ENCODE measurements around the gene CYP2A7. TPM values are rescaled to one million over a fixed set of nuclear protein-coding genes. Genes with fewer than 3 reads are reported as not detected.
"Not testable (repeated sequence)": the region's sequence is repeated elsewhere in the genome, so short reads cannot be mapped to it uniquely, and the experiment has no call there.

The CYP2A7 gene
- total RNA-seq, 1 donor from 2014 or later, result not detected

- no peaks in the 10 kb centered on the region for H3K36me3 ChIP-seq (ENCODE audit: control insufficient read depth, insufficient read depth, low read length)
- TF ChIP-seq CTCF (IDR thresholded peaks at IDR 0.05; ENCODE audit: insufficient read depth, low read length, severe bottlenecking), result no peak
- DNase-seq (ENCODE audit: low read depth) (peak; percentile 1), FAIRE-seq (no peak)
- H3K4me3 ChIP-seq (ENCODE audit: low read depth, low read length), result no peak overlapping the region
- no peaks in the 10 kb centered on the region for H3K27me3 ChIP-seq (ENCODE audit: control insufficient read depth, insufficient read depth, low read length)
These were observed 7.3 kb upstream of the CYP2A7 start for GRCh38 chr19:40889366-40889765.

DNA sequence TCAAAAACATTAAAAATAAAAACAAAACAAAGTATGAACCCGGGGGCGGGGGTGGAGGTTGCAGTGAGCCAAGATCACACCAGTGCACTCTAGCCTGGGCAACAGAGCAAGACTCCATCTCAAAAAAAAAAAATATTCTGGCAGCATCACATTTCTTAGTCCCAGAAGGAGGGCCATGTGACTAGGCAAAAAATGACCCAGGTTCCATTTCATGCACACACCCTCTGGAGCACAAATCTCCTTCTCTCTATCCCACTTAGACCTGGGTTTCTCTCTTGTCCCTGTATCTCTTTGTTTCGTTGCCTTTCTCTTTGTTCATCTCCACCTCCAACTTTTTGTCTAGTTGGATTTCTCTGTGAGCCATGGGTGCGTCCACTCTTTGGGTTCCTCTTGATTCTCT is 6.2 kb upstream of the CYP2A7 start:
- DNase-seq (ENCODE audit: low read depth), result no peak
- TF ChIP-seq CTCF (IDR thresholded peaks at IDR 0.05; ENCODE audit: insufficient read depth, low read length, severe bottlenecking), result no peak
- Histone ChIP-seq H3K27me3 (ENCODE audit: control insufficient read depth, insufficient read depth, low read length) (no peaks in the 10 kb centered on the region), H3K4me3 (ENCODE audit: low read depth, low read length) (no peak overlapping the region), H3K36me3 (ENCODE audit: control insufficient read depth, insufficient read depth, low read length) (no peaks in the 10 kb centered on the region)
- FAIRE-seq, result no peak

GRCh38 chr19:40884187-40884931 is 2.3 kb upstream of the CYP2A7 start:
- not testable (repeated sequence) for H3K27me3 ChIP-seq (ENCODE audit: control insufficient read depth, insufficient read depth, low read length); FAIRE-seq; DNase-seq (ENCODE audit: low read depth); H3K36me3 ChIP-seq (ENCODE audit: control insufficient read depth, insufficient read depth, low read length); H3K4me3 ChIP-seq (ENCODE audit: low read depth, low read length)

DNA sequence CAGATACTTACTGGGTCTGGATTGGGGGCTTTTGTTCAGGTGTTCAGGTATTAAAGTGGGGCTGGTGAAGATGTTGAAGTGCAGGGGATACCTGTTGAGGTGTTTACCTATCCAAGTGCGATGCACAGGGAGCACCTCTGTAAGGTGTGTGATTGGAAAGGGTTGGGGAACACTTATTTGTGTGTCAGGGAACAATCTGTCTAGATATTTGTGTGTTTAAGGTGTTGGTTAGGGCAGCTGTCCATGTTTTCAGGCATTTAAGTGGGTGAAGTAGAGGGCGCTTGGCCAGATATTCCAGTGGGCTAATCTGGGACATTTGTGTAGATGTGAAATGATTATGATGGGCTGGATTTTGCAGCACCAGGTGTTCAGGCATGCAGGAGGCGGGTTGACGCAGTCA is 2.7 kb downstream of the CYP2A7 start:
- FAIRE-seq; H3K27me3 ChIP-seq (ENCODE audit: control insufficient read depth, insufficient read depth, low read length); H3K36me3 ChIP-seq (ENCODE audit: control insufficient read depth, insufficient read depth, low read length); H3K4me3 ChIP-seq (ENCODE audit: low read depth, low read length); DNase-seq (ENCODE audit: low read depth): not testable (repeated sequence)

GRCh38 chr19:40875526-40875951 is 6.5 kb downstream of the CYP2A7 start:
- H3K27me3 ChIP-seq (ENCODE audit: control insufficient read depth, insufficient read depth, low read length); H3K36me3 ChIP-seq (ENCODE audit: control insufficient read depth, insufficient read depth, low read length); FAIRE-seq; H3K4me3 ChIP-seq (ENCODE audit: low read depth, low read length): not testable (repeated sequence)
- peak; percentile 2 for DNase-seq (ENCODE audit: low read depth)

GRCh38 chr19:40874874-40875273 is 7.2 kb downstream of the CYP2A7 start:
- DNase-seq (ENCODE audit: low read depth); H3K36me3 ChIP-seq (ENCODE audit: control insufficient read depth, insufficient read depth, low read length); FAIRE-seq; H3K27me3 ChIP-seq (ENCODE audit: control insufficient read depth, insufficient read depth, low read length); H3K4me3 ChIP-seq (ENCODE audit: low read depth, low read length): not testable (repeated sequence)

- not testable (repeated sequence) for DNase-seq (ENCODE audit: low read depth); H3K4me3 ChIP-seq (ENCODE audit: low read depth, low read length); H3K27me3 ChIP-seq (ENCODE audit: control insufficient read depth, insufficient read depth, low read length); H3K36me3 ChIP-seq (ENCODE audit: control insufficient read depth, insufficient read depth, low read length); FAIRE-seq
These were observed 8.2 kb downstream of the CYP2A7 start for GRCh38 chr19:40873873-40874272.

- no peaks in the 10 kb centered on the region for H3K36me3 ChIP-seq (ENCODE audit: control insufficient read depth, insufficient read depth, low read length)
- TF ChIP-seq CTCF (IDR thresholded peaks at IDR 0.05; ENCODE audit: insufficient read depth, low read length, severe bottlenecking), result no peak
- H3K27me3 ChIP-seq (ENCODE audit: control insufficient read depth, insufficient read depth, low read length), result no peaks in the 10 kb centered on the region
- DNase-seq (ENCODE audit: low read depth) (no peak), FAIRE-seq (no peak)
- no peak overlapping the region for H3K4me3 ChIP-seq (ENCODE audit: low read depth, low read length)
These were observed 9.8 kb downstream of the CYP2A7 start for GRCh38 chr19:40872209-40872608.
